Liver (tissue), 9 donors: Measurements from ENCODE around the gene GCGR. TPM values are rescaled to one million over a fixed set of nuclear protein-coding genes. Genes with fewer than 3 reads are reported as not detected.

Experiments
- DNase-seq: peaks from one replicate; pipeline ENCODE4 v3.0.0-alpha.2; 2017; ENCODE audit warnings: low spot score
- H3K27ac ChIP-seq, 2 donors: one replicate each; pipeline ENCODE4 v1.7.0; 2013; ENCODE audit warnings: inconsistent platforms in 2 of 2, low read length in 2 of 2, control low read depth in 1 of 2, low read depth in 1 of 2, mild to moderate bottlenecking in 1 of 2
- H3K27me3 ChIP-seq, 4 donors: one replicate each; pipeline versions ENCODE4 v1.6.1 to v1.7.0; 2013; ENCODE audit warnings: low read length in 3 of 4, inconsistent platforms in 1 of 4, mild to moderate bottlenecking in 1 of 4, moderate library complexity in 1 of 4; ENCODE audit not compliant: control insufficient read depth in 4 of 4, insufficient read depth in 4 of 4
- H3K36me3 ChIP-seq, 4 donors: one replicate each; pipeline versions ENCODE4 v1.6.1 to v1.7.0; 2013; ENCODE audit warnings: low read length in 3 of 4, mild to moderate bottlenecking in 3 of 4, low read depth in 1 of 4, moderate library complexity in 1 of 4; ENCODE audit not compliant: control insufficient read depth in 4 of 4, insufficient read depth in 3 of 4
- H3K4me1 ChIP-seq, 4 donors: one replicate each; pipeline versions ENCODE4 v1.6.1 to v1.7.0; 2013; ENCODE audit warnings: low read length in 3 of 4, mild to moderate bottlenecking in 3 of 4, moderate library complexity in 1 of 4; ENCODE audit not compliant: control insufficient read depth in 4 of 4, insufficient read depth in 4 of 4
- H3K4me3 ChIP-seq, 3 donors: one replicate each; pipeline versions ENCODE4 v1.6.1 to v1.7.0; 2013; ENCODE audit warnings: low read length in 3 of 3, control low read depth in 1 of 3, low read depth in 1 of 3, mild to moderate bottlenecking in 1 of 3
- H3K9ac ChIP-seq, 2 donors: one replicate each; pipeline ENCODE4 v1.7.0; 2013; ENCODE audit warnings: low read length in 2 of 2, mild to moderate bottlenecking in 2 of 2, moderate library complexity in 2 of 2, control low read depth in 1 of 2, low read depth in 1 of 2
- H3K9me3 ChIP-seq, 4 donors: one replicate each; pipeline versions ENCODE4 v1.6.1 to v1.7.0; 2013; ENCODE audit warnings: low read length in 3 of 4; ENCODE audit not compliant: control insufficient read depth in 4 of 4
- EGR1 ChIP-seq, 2 donors: IDR thresholded peaks; 2 replicates each; pipeline ENCODE4 v1.6.1; 2016 to 2018; ENCODE audit warnings: antibody characterized with exemption in 2 of 2, low read depth in 2 of 2
- FOXA1 ChIP-seq: IDR thresholded peaks from 2 replicates; pipeline ENCODE4 v1.6.1; 2016; ENCODE audit warnings: antibody characterized with exemption
- FOXA2 ChIP-seq: IDR thresholded peaks from 2 replicates; pipeline ENCODE4 v1.6.1; 2016; ENCODE audit warnings: antibody characterized with exemption
- GABPA ChIP-seq, 2 donors: IDR thresholded peaks in 1 of 2; conservative IDR thresholded peaks in 1 of 2; 2 replicates each; pipeline ENCODE4 v1.6.1; 2016; ENCODE audit warnings: antibody characterized with exemption in 2 of 2, mild to moderate bottlenecking in 1 of 2, moderate library complexity in 1 of 2
- HNF4A ChIP-seq, 2 donors: conservative IDR thresholded peaks; 2 replicates each; pipeline ENCODE4 v1.6.1; 2016; ENCODE audit warnings: antibody characterized with exemption in 2 of 2, mild to moderate bottlenecking in 2 of 2
- HNF4G ChIP-seq: IDR thresholded peaks from 2 replicates; pipeline ENCODE4 v1.6.1; 2016; ENCODE audit warnings: antibody characterized with exemption
- JUND ChIP-seq, 2 donors: IDR thresholded peaks; 2 replicates each; pipeline ENCODE4 v1.6.1; 2016; ENCODE audit warnings: antibody characterized with exemption in 2 of 2
- NR2F2 ChIP-seq: IDR thresholded peaks from 2 replicates; pipeline ENCODE4 v1.6.1; 2016; ENCODE audit warnings: antibody characterized with exemption
- RAD21 ChIP-seq, 2 donors: IDR thresholded peaks; 2 replicates each; pipeline ENCODE4 v1.6.1; 2016; ENCODE audit warnings: antibody characterized with exemption in 2 of 2, mild to moderate bottlenecking in 2 of 2
- RXRA ChIP-seq, 2 donors: IDR thresholded peaks; 2 replicates each; pipeline ENCODE4 v1.6.1; 2017 to 2018; ENCODE audit warnings: antibody characterized with exemption in 2 of 2, mild to moderate bottlenecking in 1 of 2
- SP1 ChIP-seq: IDR thresholded peaks from 2 replicates; pipeline ENCODE4 v1.6.1; 2018; ENCODE audit warnings: antibody characterized with exemption, mild to moderate bottlenecking
- TAF1 ChIP-seq: conservative IDR thresholded peaks from 2 replicates; pipeline ENCODE4 v1.6.1; 2016; ENCODE audit warnings: antibody characterized with exemption, mild to moderate bottlenecking
- YY1 ChIP-seq: IDR thresholded peaks from 2 replicates; pipeline ENCODE4 v1.6.1; 2016; ENCODE audit warnings: antibody characterized with exemption, mild to moderate bottlenecking
- ZBTB33 ChIP-seq: IDR thresholded peaks from 2 replicates; pipeline ENCODE4 v1.6.1; 2016; ENCODE audit warnings: antibody characterized with exemption
- WGBS: extraction: QIAGEN DNeasy Blood & Tissue Kit; methylation state at CpG from one replicate; pipeline ENCODE4 v1.1.7; 2013; 5-methylcytosine and 5-hydroxymethylcytosine counted together
- polyA plus RNA-seq, 2 donors: library from polyadenylated mRNA; stranded (reverse) in 1 of 2; unstranded in 1 of 2; fragments of 200-250 nt in 1 of 2; fragments of >200 nt in 1 of 2; fragmentation: Nextera tagmentation in 1 of 2; extraction: Ambion mirVana in 1 of 2; gene quantifications; one replicate each; pipeline versions ENCODE4 v1.2.1 to v1.2.3, GENCODE V29; 2013 to 2015
- total RNA-seq, 2 donors: library from RNA; depleted of rRNA; stranded (reverse); fragments of >200 nt; gene quantifications; one replicate each; pipeline ENCODE4 v1.2.3, GENCODE V29; 2014
- TF ChIP-seq, protein P1 (sequence below): fragments of 150-350 bp; IDR thresholded peaks from 2 replicates; pipeline ENCODE4 v1.5.1; 2017; ENCODE audit warnings: improper control_type of control experiment, low read depth, low read length; ENCODE audit not compliant: missing input control
- TF ChIP-seq, protein P2 (sequence below): IDR thresholded peaks from 2 replicates; pipeline ENCODE4 v1.6.1; 2016; ENCODE audit warnings: antibody characterized with exemption, mild to moderate bottlenecking
- donor health status: healthy.
- donor health status: healthy.
- donor health status: healthy.
- donor health status: healthy.
- donor health status: healthy.

The GCGR gene
- total and polyA plus RNA-seq, 4 donors: 20.7 to 72.0 (median 48.9) TPM

GRCh38 chr17:81846743-81847689 is 43.1 kb downstream of the GCGR start:
- Histone ChIP-seq H3K9ac (no peak overlapping the region), H3K4me3 (no peak overlapping the region), H3K9me3 (no peaks in the 10 kb centered on the region), H3K4me1 (peaks cover 0 to 29% (median 17%) of the 10 kb centered on the region in 4 donors), H3K27me3 (no peaks in the 10 kb centered on the region), H3K27ac (no peak overlapping the region), H3K36me3 (peaks cover 38 to 60% (median 44%) of the 10 kb centered on the region in 4 donors)
- no peak for TF ChIP-seq FOXA2
- no peak for TF ChIP-seq HNF4G
- TF ChIP-seq, protein P1, sequence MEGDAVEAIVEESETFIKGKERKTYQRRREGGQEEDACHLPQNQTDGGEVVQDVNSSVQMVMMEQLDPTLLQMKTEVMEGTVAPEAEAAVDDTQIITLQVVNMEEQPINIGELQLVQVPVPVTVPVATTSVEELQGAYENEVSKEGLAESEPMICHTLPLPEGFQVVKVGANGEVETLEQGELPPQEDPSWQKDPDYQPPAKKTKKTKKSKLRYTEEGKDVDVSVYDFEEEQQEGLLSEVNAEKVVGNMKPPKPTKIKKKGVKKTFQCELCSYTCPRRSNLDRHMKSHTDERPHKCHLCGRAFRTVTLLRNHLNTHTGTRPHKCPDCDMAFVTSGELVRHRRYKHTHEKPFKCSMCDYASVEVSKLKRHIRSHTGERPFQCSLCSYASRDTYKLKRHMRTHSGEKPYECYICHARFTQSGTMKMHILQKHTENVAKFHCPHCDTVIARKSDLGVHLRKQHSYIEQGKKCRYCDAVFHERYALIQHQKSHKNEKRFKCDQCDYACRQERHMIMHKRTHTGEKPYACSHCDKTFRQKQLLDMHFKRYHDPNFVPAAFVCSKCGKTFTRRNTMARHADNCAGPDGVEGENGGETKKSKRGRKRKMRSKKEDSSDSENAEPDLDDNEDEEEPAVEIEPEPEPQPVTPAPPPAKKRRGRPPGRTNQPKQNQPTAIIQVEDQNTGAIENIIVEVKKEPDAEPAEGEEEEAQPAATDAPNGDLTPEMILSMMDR: no peak
- TF ChIP-seq NR2F2: no peak
- no peak for TF ChIP-seq TAF1
- TF ChIP-seq, protein P2, sequence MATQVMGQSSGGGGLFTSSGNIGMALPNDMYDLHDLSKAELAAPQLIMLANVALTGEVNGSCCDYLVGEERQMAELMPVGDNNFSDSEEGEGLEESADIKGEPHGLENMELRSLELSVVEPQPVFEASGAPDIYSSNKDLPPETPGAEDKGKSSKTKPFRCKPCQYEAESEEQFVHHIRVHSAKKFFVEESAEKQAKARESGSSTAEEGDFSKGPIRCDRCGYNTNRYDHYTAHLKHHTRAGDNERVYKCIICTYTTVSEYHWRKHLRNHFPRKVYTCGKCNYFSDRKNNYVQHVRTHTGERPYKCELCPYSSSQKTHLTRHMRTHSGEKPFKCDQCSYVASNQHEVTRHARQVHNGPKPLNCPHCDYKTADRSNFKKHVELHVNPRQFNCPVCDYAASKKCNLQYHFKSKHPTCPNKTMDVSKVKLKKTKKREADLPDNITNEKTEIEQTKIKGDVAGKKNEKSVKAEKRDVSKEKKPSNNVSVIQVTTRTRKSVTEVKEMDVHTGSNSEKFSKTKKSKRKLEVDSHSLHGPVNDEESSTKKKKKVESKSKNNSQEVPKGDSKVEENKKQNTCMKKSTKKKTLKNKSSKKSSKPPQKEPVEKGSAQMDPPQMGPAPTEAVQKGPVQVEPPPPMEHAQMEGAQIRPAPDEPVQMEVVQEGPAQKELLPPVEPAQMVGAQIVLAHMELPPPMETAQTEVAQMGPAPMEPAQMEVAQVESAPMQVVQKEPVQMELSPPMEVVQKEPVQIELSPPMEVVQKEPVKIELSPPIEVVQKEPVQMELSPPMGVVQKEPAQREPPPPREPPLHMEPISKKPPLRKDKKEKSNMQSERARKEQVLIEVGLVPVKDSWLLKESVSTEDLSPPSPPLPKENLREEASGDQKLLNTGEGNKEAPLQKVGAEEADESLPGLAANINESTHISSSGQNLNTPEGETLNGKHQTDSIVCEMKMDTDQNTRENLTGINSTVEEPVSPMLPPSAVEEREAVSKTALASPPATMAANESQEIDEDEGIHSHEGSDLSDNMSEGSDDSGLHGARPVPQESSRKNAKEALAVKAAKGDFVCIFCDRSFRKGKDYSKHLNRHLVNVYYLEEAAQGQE: no peak
- TF ChIP-seq EGR1 (IDR thresholded peaks at IDR 0.05; ENCODE audit: low read depth in 2 of 2): no peak
- TF ChIP-seq HNF4A (conservative IDR thresholded peaks at IDR 0.05): no peak
- TF ChIP-seq ZBTB33: no peak
- no peak for TF ChIP-seq RXRA (IDR thresholded peaks at IDR 0.05)
- DNase-seq: no peak
- 90% methylated on average over 24 of the region's 24 CpGs for WGBS

DNA sequence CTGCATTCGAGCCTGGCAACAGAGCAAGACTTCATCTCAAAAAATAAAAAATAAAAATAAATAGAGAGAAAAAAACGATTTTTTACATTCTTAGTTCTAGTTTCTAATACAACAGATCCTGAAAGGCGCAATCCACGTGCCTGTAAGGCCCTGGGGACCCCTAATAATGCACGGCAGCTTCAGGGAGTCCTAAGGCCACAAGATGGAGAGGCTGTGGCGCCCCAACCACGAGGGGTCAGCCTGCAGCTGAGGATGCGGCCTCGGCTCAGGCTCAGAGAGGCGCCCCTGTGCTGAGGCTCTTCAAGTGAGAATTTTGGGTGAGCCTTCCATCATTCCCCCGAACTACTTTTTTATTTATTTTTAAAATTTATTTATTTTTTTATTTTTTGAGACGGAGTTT is 45.5 kb downstream of the GCGR start:
- Histone ChIP-seq H3K36me3 (peaks cover 40 to 63% (median 50%) of the 10 kb centered on the region in 4 donors), H3K9me3 (no peaks in the 10 kb centered on the region), H3K27ac (no peak overlapping the region), H3K9ac (no peak overlapping the region), H3K4me3 (no peak overlapping the region), H3K4me1 (peaks cover 0 to 7% (median under 1%) of the 10 kb centered on the region in 4 donors), H3K27me3 (no peaks in the 10 kb centered on the region)
- WGBS: 95% methylated on average over 12 of the region's 12 CpGs
- TF ChIP-seq NR2F2 (no peak), RXRA (IDR thresholded peaks at IDR 0.05) (no peak), HNF4A (conservative IDR thresholded peaks at IDR 0.05) (no peak), TAF1 (no peak), SP1 (no peak), HNF4G (no peak), JUND (IDR thresholded peaks at IDR 0.05) (no peak), FOXA1 (no peak), RAD21 (IDR thresholded peaks at IDR 0.05) (no peak), EGR1 (IDR thresholded peaks at IDR 0.05; ENCODE audit: low read depth in 2 of 2) (no peak), YY1 (no peak), GABPA (IDR thresholded peaks at IDR 0.05 in 1 of 2, conservative IDR thresholded peaks at IDR 0.05 in 1 of 2) (no peak)
- no peak for DNase-seq
